ENCODE data around the gene ASB15.
"Not testable (repeated sequence)": the region's sequence is repeated elsewhere in the genome, so short reads cannot be mapped to it uniquely, and the experiment has no call there.

Gene ASB15

GRCh38 chr7:123598657-123599056 is 3.0 kb upstream of the ASB15 start:
- no peak for DNase-seq (ENCODE audit: low read depth)

DNA sequence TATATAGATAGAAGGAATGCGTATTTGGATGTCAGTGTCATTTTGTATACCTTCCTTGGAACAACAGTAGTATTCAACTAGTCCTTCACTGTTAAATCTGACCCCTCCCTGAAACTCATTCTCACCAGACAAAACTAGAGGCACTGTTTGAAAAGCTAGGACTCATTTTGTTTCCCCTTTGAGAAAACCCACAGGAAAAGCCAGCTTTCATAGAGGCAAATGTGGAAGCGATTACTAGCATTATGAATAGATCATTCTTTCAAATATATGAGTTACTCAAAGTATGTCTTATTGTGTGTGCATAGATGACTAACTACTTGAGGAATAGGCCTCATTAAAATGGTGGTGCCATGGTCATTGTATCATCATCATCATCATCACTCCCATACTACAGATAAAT is 1.9 kb upstream of the ASB15 start:
- no peak for DNase-seq (ENCODE audit: low read depth)

DNA sequence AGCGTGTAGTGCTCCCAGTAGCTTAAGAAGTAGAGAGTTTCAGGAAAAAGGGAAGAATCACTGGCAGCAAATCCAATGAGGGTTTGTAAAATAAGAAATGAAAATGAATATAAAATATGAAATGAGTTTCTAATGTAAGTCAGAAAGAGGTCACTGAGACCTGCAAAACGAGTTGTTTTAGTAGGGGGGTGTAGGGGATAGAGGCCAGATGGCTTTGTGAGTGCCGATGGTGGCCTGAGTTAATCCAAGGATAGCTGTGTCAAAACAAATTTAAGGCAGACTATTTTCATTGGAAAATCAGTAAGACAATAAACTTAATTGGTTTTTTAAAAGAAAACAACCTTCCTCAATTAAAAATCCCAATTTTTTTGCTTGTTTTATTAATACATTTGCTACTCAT is 745 bp upstream of the ASB15 start:
- DNase-seq (ENCODE audit: low read depth), result no peak

GRCh38 chr7:123602648-123603047 is 1.0 kb downstream of the ASB15 start:
- no peak for DNase-seq (ENCODE audit: low read depth)

- no peak for DNase-seq (ENCODE audit: low read depth)
Measured at GRCh38 chr7:123604739-123605138, 3.1 kb downstream of the ASB15 start.

- no peak for DNase-seq (ENCODE audit: low read depth)
Measured at GRCh38 chr7:123607423-123607975, 5.9 kb downstream of the ASB15 start.

DNA sequence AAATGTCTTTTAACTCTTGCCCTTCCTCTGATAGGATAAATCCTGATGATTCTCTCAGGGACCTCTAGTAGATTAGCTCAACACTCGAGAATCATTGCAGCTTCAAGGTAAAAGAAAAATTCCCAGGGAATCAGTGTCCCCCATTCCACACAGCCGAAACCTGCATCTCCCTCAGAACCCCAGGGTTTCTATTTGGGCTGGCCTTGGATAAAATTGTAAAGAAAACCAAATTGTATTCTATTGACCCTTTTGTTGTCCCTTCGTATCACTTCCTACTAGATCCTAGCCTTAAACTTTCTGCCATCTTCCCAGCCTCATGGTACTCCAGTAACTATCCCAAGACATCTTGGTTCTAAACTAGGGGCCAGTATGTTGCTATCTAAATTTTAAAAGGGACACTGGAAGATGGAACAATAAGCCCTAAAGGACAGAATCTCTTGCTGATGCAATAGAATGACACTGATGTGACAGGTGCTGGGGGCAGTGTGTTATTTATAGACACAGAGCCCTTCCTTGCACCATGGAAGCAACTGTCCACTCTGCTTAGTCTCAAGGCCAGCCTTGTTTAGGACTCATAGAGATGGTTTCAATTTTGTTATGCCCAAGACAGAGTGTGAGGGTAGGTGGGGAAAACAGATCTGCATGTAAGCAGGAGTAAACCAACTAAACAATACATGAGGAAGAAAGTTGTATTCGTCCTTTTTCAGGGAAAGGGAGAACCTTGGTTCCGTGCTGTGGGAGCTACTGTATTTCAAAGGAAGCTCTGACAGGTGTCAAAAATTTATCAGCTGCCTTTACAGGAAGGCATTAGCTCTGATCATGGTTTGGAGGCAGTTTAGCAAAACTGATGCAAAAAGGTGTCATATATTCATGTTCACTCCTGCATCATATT is 7.6 kb downstream of the ASB15 start:
- DNase-seq (ENCODE audit: low read depth), result no peak

GRCh38 chr7:123609883-123610239 is 8.2 kb downstream of the ASB15 start:
- no peak for DNase-seq (ENCODE audit: low read depth)

DNA sequence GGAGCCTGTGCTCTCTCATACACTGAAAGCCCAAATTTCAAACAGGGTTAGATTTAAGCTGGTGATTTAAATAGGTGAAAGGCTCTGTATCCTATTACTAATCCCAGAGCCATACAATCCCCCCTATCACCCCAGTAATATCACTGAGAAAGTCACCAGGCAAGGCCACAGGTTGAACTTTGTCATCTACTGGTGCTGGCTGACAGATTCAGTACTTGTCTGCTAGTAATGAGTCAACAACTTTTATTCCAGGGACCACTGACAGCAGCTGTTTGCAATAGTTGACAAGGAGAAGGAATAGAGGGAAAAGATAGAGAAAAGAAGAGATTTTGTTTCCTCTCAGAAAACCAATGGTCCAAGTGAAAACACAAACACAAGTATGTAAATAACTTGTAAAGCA is 10.4 kb downstream of the ASB15 start:
- DNase-seq (ENCODE audit: low read depth), result no peak

DNA sequence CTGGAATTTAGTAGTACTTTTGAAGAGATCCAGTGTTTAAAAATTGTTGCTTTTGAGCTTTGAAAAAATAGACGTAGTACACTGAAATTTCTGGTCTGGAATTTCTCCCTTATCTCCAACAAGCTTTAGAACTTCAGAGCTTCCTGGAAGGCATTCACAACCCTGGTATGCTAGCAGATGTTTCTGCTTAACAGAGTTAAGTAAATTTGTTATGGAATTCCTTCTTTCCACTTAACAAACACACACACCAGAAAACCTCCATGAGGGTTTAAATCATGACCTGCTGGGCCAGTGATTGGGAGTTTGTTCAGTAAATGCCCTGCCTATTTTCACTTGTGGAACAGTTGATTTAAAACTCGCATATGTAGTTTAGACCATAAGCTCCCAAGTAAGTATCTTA is 13.7 kb downstream of the ASB15 start:
- no peak for DNase-seq (ENCODE audit: low read depth)

DNA sequence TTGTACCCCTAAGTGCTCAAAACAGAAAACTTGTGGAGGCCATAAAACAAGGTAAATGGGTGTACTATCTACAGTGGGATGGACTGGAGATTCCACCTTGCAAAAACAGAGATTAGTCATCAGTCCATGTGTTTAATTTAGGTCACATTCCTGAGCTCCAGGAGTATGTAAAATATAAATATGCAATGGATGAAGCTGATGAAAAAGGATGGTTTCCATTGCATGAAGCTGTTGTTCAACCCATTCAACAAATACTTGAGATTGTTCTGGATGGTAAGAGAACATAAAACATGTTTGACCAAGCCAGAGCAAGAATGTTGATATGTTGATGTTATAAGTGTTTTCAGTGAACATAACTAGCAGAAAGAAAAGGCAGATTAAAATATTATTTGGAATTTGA is 14.6 kb downstream of the ASB15 start:
- DNase-seq (ENCODE audit: low read depth), result no peak

DNA sequence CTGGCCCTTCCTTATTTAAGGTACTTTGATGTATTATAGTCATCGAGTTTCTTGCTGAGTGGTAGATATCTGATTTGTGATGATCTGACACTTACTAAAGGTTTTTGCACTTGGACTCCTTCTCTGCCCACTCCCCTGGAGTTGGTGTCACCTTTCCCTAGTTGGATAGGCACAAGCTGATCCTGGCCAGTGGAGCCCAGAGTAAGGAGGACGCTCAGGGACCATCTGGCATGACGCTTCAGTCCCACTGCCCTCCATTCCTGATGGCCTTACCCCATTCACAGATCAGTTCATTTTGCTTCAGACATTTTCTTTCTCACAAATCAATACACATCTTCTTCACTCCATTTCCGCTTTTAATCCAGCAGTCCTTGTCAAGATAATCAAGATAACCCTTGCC is 20.1 kb downstream of the ASB15 start:
- no peak for DNase-seq (ENCODE audit: low read depth)

- no peak for DNase-seq (ENCODE audit: low read depth)
Measured at GRCh38 chr7:123622660-123623386, 21.2 kb downstream of the ASB15 start.

GRCh38 chr7:123624527-123625183 is 23.0 kb downstream of the ASB15 start:
- peak; percentile 23 for DNase-seq (ENCODE audit: low read depth)

- DNase-seq (ENCODE audit: low read depth), result no peak
Measured at GRCh38 chr7:123625254-123625653, 23.6 kb downstream of the ASB15 start.

GRCh38 chr7:123627851-123628250 is 26.2 kb downstream of the ASB15 start:
- no peak for DNase-seq (ENCODE audit: low read depth)

GRCh38 chr7:123628829-123629228 is 27.2 kb downstream of the ASB15 start:
- DNase-seq (ENCODE audit: low read depth), result no peak

GRCh38 chr7:123629281-123629680 is 27.7 kb downstream of the ASB15 start:
- no peak for DNase-seq (ENCODE audit: low read depth)

DNA sequence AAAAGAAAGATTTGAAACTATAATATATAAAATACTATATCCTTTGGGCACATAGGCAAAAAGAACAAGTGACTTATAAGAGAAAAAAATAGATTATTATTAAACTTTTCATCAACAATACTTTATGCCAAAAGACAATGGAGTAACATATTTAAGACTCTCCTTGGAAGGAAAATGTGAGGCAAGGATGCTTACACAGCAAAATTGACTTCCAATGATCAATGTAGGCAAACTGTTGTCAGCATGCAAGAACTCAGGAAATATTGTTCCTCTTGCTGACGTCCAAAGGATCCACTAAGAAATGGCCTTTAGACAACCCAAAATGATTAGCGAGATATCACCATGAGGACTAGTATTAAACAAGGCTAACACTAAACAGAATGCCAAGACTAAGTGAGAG is 31.2 kb downstream of the ASB15 start:
- DNase-seq (ENCODE audit: low read depth), result no peak

- peak; percentile 23 for DNase-seq (ENCODE audit: low read depth)
Measured at GRCh38 chr7:123633553-123633952, 31.9 kb downstream of the ASB15 start.

DNA sequence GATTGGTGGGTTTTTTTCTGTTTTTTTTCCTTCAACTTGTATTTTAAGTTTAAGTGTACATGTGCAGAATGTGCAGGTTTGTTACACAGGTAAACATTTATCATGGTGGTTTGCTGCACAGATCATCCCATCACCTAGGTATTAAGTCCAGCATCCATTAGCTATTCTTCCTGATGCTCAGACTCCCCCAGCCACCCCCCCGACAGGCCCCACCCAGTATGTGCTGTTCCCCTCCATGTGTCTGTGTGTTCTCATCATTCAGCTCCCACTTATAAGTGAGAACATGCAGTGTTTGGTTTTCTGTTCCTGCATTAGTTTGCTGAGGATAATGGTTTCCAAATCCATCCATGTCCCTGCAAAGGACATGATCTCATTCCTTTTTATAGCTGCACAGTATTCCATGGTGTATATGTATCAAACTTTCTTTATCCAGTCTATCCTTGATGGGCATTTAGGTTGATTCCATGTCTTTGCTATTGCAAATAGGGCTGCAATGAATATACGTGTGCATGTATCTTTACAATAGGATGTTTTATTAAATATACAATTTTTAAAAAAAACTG is 32.5 kb downstream of the ASB15 start:
- not testable (repeated sequence) for DNase-seq (ENCODE audit: low read depth)
